KOPT-K1 (cell line): ENCODE measurements around the gene CHAT.

ENCODE experiments used
- H3K27ac ChIP-seq: fragments of 200-600 bp; sonication (generic); 2 replicates; pipeline ENCODE4 v1.5.1; 2016; ENCODE audit warnings: antibody characterized with exemption, mild to moderate bottlenecking, low read depth, low read length; ENCODE audit not compliant: poor library complexity, severe bottlenecking
- H3K36me3 ChIP-seq: fragments of 200-600 bp; sonication (generic); 2 replicates; pipeline ENCODE4 v1.5.1; 2017; ENCODE audit warnings: antibody characterized with exemption, mild to moderate bottlenecking, low read length, moderate library complexity; ENCODE audit not compliant: insufficient read depth
- H3K9me3 ChIP-seq: fragments of 200-600 bp; sonication (generic); 2 replicates; pipeline ENCODE4 v1.5.1; 2017; ENCODE audit warnings: antibody characterized with exemption, low read length, mild to moderate bottlenecking; ENCODE audit not compliant: insufficient read depth, poor library complexity, severe bottlenecking

CHAT gene

GRCh38 chr10:49613882-49614241 lies at the start of gene CHAT:
CHAT (plus strand) TSS chr10:49614037; CDS start chr10:49614190, 153 bp downstream.
- Histone ChIP-seq H3K27ac (no peak within 1 kb of the TSS), H3K36me3 (no peaks in the 10 kb centered on the region), H3K9me3 (no peaks in the 10 kb centered on the region)

- Histone ChIP-seq H3K36me3 (no peaks in the 10 kb centered on the region), H3K27ac (no peak overlapping the region), H3K9me3 (peaks cover 9% of the 10 kb centered on the region)
Measured at GRCh38 chr10:49564461-49565009, 49.3 kb upstream of the CHAT start.

- Histone ChIP-seq H3K27ac (no peak overlapping the region), H3K9me3 (peaks cover 9% of the 10 kb centered on the region), H3K36me3 (no peaks in the 10 kb centered on the region)
Measured at GRCh38 chr10:49567810-49568209, 46.0 kb upstream of the CHAT start.

GRCh38 chr10:49568235-49568634 lies 45.6 kb upstream of the CHAT start:
- Histone ChIP-seq H3K27ac (no peak overlapping the region), H3K9me3 (peaks cover 9% of the 10 kb centered on the region)

GRCh38 chr10:49569031-49569631 lies 44.7 kb upstream of the CHAT start:
- Histone ChIP-seq H3K27ac (no peak overlapping the region), H3K9me3 (peaks cover 9% of the 10 kb centered on the region), H3K36me3 (no peaks in the 10 kb centered on the region)

More at GRCh38 chr10:49568235-49568634, 45.6 kb upstream of the CHAT start:
- no peaks in the 10 kb centered on the region for H3K36me3 ChIP-seq

- Histone ChIP-seq H3K27ac (no peak overlapping the region), H3K36me3 (no peaks in the 10 kb centered on the region), H3K9me3 (peaks cover 9% of the 10 kb centered on the region)
Measured at GRCh38 chr10:49571388-49571787, 42.4 kb upstream of the CHAT start.

GRCh38 chr10:49572594-49573114 lies 41.2 kb upstream of the CHAT start:
- Histone ChIP-seq H3K27ac (no peak overlapping the region), H3K9me3 (peaks cover 9% of the 10 kb centered on the region), H3K36me3 (no peaks in the 10 kb centered on the region)

- Histone ChIP-seq H3K9me3 (no peaks in the 10 kb centered on the region), H3K27ac (no peak overlapping the region), H3K36me3 (no peaks in the 10 kb centered on the region)
Measured at GRCh38 chr10:49575489-49576072, 38.3 kb upstream of the CHAT start.

GRCh38 chr10:49577182-49577925 lies 36.5 kb upstream of the CHAT start:
- Histone ChIP-seq H3K27ac (no peak overlapping the region), H3K9me3 (no peaks in the 10 kb centered on the region), H3K36me3 (no peaks in the 10 kb centered on the region)

GRCh38 chr10:49578392-49578791 lies 35.4 kb upstream of the CHAT start:
- Histone ChIP-seq H3K36me3 (no peaks in the 10 kb centered on the region), H3K9me3 (no peaks in the 10 kb centered on the region), H3K27ac (no peak overlapping the region)

- Histone ChIP-seq H3K36me3 (no peaks in the 10 kb centered on the region), H3K27ac (no peak overlapping the region), H3K9me3 (no peaks in the 10 kb centered on the region)
Measured at GRCh38 chr10:49579621-49580020, 34.2 kb upstream of the CHAT start.

- no peaks in the 10 kb centered on the region for H3K36me3 ChIP-seq
- H3K27ac ChIP-seq: no peak overlapping the region
- no peaks in the 10 kb centered on the region for H3K9me3 ChIP-seq
Measured at GRCh38 chr10:49585387-49585786, 28.4 kb upstream of the CHAT start.

- H3K36me3 ChIP-seq: no peaks in the 10 kb centered on the region
- H3K9me3 ChIP-seq: no peaks in the 10 kb centered on the region
- no peak overlapping the region for H3K27ac ChIP-seq
Measured at GRCh38 chr10:49587981-49588380, 25.9 kb upstream of the CHAT start.

- Histone ChIP-seq H3K9me3 (no peaks in the 10 kb centered on the region), H3K27ac (no peak overlapping the region), H3K36me3 (no peaks in the 10 kb centered on the region)
Measured at GRCh38 chr10:49592726-49593563, 20.9 kb upstream of the CHAT start.

GRCh38 chr10:49593564-49593875 lies 20.3 kb upstream of the CHAT start:
- H3K36me3 ChIP-seq: no peaks in the 10 kb centered on the region
- no peaks in the 10 kb centered on the region for H3K9me3 ChIP-seq
- no peak overlapping the region for H3K27ac ChIP-seq
